ENCODE results near the gene PDSS2.
"Not testable (repeated sequence)": the region's sequence is repeated elsewhere in the genome, so short reads cannot be mapped to it uniquely, and the experiment has no call there.

Gene PDSS2

GRCh38 chr6:107152638-107153430 is 306.5 kb downstream of the PDSS2 start:
- peak; percentile 39 for DNase-seq

GRCh38 chr6:107144666-107145065 is 314.7 kb downstream of the PDSS2 start:
- DNase-seq, result no peak

GRCh38 chr6:107144014-107144413 is 315.4 kb downstream of the PDSS2 start:
- DNase-seq, result no peak

- no peak for DNase-seq
Observed at GRCh38 chr6:107140581-107140980, 318.8 kb downstream of the PDSS2 start.

GRCh38 chr6:107136324-107136723 is 323.0 kb downstream of the PDSS2 start:
- not testable (repeated sequence) for DNase-seq

- not testable (repeated sequence) for DNase-seq
Observed at GRCh38 chr6:107135048-107135680, 324.2 kb downstream of the PDSS2 start.

- DNase-seq, result peak; percentile 19
Observed at GRCh38 chr6:107132330-107132954, 326.9 kb downstream of the PDSS2 start.

GRCh38 chr6:107129370-107129925 is 329.9 kb downstream of the PDSS2 start:
- DNase-seq, result peak; percentile 18

GRCh38 chr6:107128577-107128976 is 330.8 kb downstream of the PDSS2 start:
- no peak for DNase-seq

GRCh38 chr6:107128175-107128574 is 331.2 kb downstream of the PDSS2 start:
- no peak for DNase-seq

GRCh38 chr6:107125771-107126170 is 333.6 kb downstream of the PDSS2 start:
- no peak for DNase-seq

GRCh38 chr6:107124934-107125348 is 334.4 kb downstream of the PDSS2 start:
- no peak for DNase-seq

GRCh38 chr6:107123501-107123900 is 335.9 kb downstream of the PDSS2 start:
- DNase-seq, result no peak

- no peak for DNase-seq
Observed at GRCh38 chr6:107122748-107123147, 336.6 kb downstream of the PDSS2 start.

- no peak for DNase-seq
Observed at GRCh38 chr6:107121964-107122495, 337.3 kb downstream of the PDSS2 start.

- DNase-seq, result no peak
Observed at GRCh38 chr6:107121266-107121665, 338.1 kb downstream of the PDSS2 start.

GRCh38 chr6:107120404-107120803 is 339.0 kb downstream of the PDSS2 start:
- DNase-seq, result no peak

GRCh38 chr6:107118976-107119375 is 340.4 kb downstream of the PDSS2 start:
- peak; percentile 19 for DNase-seq

- not testable (repeated sequence) for DNase-seq
Observed at GRCh38 chr6:107118540-107118939, 340.8 kb downstream of the PDSS2 start.

- no peak for DNase-seq
Observed at GRCh38 chr6:107116931-107117330, 342.4 kb downstream of the PDSS2 start.

- peak; percentile 72 for DNase-seq
Observed at GRCh38 chr6:107116328-107116892, 343.0 kb downstream of the PDSS2 start.

GRCh38 chr6:107115695-107116327 is 343.6 kb downstream of the PDSS2 start:
- peak; percentile 55 for DNase-seq
